ENCODE data around the gene EPHA8.
A peak's percentile ranks its signal among the peaks of the same experiment; 100 is the strongest.

The EPHA8 gene

DNA sequence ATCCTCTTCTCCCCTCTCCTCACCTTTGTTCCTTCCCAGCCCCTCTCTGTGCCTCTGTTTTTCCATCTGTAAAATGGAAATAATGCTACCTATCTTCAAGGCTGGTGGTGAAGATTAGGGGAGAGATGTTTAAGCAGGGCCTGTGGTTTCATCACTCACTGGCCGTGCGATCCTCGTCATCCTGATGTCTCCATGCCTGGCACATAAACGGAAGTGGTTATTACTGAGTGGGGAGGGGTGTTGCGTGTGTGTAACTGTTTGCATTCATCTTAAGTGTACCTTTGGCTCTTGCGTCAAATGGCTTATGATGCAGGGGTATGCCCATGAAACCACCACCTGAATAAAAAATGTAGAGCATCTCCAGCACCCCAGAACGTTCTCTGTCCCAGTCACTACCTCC lies 56.0 kb downstream of the EPHA8 start:
- no peak for DNase-seq (ENCODE audit: low spot score)

DNA sequence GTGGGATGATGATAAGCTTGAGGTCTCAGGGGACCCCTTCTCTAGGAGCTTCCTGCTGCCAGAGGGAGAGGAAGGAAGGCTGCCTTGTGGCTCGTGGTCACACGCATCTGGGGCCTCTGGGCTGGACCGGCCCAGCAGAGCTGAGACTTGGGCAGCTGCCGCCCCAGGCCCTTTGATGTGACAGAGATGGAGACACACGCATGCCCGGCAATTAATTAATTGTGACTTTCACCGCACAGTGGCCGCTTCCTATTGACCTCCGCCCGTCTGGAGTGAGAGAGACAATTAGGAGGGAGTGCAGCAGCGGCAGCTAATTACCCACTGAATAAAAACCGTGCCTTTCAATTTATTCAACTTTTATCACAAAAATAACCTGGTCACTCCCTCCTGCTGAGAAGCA lies 56.5 kb downstream of the EPHA8 start:
- no peak for DNase-seq (ENCODE audit: low spot score)

DNA sequence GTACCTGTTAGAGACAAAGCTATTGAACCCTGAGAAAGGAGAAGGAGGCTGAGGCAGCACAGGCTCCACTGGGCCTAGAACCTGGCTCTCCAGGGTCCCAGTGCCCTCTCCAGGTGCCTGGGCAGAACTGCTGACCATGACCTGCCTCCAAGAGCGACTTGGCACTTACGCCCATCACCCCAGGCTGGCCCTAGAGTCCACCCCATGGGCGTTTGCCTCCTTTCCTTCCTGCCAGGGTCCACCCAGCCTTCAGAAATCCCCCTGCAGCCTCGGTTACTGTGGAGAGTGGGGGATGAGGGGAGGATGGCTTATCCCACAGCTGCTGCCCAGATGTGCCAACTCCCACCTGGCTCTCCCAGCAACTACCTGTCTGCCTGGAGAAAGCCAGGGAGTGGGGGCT lies 58.5 kb downstream of the EPHA8 start:
- DNase-seq (ENCODE audit: low spot score), result no peak

DNA sequence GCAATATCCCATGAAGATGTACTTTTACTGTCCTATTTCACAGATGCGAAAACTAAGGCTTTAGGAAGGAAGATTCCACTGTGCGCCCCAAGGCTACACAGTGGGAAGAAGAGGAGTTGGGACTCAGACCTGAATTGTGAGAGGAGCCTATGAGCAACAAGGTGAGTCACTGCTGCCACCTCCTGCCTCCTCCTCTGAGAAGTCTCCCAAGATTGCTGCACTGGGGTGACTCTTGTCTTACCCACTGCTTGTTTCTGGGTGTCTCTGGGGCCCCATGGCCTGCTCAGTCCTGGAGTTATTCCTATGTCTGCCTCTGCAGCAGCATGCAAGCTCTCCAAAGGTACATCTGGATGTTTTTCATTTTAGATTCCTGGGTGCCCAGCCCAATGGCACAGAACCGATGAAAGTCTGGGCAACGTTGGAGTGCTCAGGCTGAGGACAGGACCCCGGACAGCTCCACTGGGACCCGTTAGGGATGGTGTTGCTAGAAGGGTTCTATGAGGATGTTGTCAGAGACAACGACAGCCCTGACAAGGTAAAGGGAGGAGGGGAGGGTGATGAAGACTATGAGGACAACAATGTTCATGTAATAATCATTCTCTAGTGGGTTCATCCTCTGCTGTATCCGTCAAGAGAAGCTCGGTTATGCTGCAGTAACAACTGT lies 62.1 kb downstream of the EPHA8 start:
- DNase-seq (ENCODE audit: low spot score), result no peak

DNA sequence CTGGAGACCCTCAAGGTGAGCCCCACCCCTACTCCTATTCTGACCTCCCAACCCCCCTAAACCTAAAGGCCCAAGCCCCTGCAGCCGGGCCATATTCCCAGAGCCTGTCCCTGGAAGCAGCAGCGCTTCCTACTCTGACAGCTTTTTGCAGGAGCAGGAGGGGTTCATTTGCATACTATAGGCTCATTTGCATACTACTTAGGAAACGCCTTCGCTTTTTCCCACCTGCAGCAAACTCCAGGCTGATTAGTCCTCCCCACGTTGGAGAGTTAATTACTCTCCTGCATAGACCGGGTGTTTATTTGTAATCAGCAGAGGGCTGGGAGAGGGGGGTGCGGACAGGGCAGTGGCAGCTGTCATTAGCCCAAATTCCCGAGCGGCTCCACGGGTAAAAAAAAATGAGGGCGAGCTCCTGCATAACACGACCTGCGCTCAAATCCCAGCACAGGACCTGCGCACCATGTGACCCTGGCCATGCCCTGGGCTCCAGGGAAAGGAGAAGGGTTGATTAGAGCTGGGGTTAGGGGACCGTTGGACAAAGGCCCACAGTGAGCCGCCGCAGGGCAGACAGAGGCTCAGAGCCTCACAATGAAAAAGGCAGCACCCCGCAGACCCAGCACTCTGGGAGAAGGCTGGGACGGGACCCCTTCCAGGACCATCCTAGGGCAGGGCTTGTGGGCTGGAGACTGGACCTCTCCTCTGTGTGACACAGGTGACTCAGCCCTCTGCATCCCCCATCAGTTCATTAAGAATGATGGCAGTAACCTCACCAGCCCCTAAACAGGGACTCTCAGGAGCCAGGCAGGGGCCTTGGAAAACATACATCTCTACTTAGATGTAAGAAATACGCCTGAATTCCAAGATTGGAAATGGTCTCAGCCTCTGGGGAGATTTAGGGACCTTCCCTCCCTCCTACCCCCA lies 63.2 kb downstream of the EPHA8 start:
- no peak for DNase-seq (ENCODE audit: low spot score)

DNA sequence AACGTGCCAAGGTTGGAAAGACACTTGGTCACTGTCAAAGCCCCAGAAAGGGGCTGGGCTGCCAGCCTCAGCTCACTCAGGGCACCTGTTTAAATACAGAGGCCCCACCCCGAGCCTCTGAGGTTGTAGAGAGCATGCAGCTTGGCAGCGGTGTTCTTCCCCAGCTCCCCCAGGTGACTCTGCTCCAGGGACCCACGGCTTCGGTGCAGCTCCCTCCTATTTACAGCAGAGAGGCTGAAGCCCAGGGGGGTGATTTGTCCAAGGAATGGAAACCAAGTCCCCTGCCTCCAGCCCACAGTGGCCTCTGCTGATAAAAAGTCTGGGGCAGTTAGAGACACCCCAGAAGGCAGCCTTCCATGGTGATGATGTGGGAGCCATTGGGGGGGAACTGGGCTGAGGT lies 64.0 kb downstream of the EPHA8 start:
- no peak for DNase-seq (ENCODE audit: low spot score)

DNA sequence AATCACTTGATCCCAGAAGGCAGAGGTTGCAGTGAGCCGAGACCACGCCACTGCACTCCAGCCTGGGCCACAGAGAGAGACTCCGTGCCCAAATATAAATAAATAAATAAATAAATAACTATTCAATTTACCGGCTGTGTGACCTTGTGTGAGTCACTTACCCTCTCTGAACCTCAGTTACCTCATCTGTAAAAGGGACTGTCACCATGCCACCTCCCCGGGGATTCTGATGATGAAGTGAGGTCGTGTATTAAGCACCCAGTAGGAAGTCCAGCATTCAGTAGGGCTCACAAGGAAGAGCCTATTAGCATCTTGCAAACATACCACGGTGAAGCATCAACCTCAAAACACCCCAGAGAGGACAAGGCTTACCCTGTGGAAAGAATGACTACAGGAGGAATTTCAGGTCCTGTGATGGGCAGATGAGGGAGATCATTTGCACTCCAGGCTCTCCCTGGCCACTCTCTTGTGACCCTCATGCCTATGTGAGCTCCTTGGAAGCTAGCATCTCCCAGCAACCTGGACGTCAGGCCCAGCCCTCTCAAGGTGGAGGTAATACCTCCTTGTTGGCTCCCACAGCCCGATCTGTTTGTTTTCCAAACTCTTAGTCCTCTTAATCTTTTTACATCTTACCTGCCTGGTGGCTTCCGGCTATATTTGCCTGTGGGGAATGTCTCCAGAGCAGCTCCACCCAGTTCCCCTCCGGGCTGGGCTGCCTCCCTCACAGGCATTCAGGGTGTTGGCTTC lies 65.6 kb downstream of the EPHA8 start:
- no peak for DNase-seq (ENCODE audit: low spot score)

DNA sequence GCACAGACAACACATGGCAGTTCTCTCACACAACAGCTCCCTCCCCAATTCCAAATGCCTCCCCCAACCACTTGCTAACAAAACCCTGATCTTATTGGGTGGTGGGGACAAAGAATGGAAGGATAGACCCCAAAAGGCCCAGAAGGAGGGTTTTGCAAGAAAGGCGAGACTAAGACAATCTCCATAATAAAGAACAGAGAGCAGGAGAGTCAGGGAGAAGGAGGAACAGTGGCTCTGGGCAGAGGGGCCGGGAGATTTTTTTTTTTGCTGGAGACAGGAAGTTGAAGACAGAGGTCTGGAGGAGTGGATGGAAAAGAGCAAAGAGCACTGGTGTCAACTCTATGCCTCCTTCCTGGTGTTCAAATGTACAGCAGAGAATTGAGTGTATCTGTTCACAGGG lies 66.6 kb downstream of the EPHA8 start:
- DNase-seq (ENCODE audit: low spot score), result no peak

DNA sequence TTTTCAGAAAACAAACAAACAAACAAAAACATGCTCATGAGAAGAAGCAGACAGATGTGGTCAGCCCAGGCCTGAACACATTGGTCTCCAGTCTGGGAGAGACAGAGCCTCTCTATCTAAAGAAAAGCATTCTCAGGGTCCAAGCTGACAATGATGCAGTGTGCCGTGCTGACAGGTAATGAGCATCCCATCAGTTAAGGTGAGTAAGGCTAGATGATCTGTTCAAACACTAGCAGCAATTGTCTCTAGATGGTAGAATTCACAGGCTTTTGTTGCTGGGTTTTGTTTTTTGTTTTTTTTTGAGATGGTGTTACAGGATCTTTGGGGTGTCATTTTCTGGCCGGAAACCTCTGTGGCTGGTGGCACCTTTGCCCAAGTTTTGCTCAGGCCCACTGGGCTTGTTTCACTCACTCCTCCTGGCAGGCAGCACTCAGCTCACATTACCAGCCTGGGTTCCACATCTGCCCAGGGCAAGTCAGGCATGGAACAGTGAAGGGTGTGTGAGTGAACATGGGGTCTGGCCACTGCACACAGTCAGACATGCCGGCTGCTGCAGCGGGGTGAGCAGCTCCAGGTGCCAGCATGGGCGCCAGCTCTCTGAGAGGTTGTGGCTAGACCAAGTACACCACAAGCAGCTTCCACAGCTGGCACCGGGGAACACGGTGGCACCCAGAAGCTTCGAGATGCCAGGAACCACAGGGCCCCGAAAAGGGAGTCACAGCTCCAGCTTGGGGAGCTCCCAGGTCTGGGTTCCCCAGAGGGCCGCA lies 70.6 kb downstream of the EPHA8 start:
- DNase-seq (ENCODE audit: low spot score), result no peak

DNA sequence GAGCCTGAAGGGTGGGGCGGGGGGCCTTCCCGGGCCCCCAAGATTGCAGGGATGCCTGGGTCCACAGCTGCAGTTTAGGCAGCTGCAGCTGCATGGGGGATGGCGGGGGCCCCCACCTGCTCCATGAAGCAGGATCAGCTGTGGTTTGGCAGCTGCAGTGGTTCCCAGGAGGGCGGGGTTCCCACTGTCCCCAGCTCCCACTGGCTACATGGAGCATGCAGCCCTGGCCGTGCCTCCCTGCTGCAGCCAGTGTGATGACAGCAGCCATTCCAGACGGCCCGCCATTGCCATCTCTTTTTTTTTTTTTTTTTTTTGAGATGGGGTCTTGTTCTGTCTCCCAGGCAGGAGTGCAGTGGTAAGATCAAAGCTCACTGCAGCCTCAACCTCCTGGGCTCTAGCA lies 72.1 kb downstream of the EPHA8 start:
- DNase-seq (ENCODE audit: low spot score), result no peak

DNA sequence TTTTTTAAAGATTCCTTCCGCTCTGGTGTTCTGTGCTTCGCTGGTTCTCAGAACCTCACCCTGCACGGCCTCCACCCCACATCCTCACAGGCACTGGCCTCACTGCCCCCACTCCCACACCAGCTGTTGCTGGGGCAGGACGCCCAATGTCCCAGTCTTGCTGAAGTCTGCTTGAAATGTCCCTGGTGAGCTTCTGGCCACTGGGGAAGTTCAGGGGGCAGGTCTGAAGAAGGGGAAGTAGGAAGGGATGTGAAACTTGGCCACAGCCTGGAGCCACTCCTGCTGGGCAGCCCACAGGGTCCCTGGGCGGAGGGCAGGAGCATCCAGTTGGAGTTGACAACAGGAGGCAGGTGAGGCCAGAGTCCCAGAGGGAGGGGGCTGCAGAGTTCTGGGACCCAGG lies 73.1 kb downstream of the EPHA8 start, which contains the start of gene C1QA:
C1QA (plus strand) TSS at position 276 of the 400 bp plus-strand sequence. CDS start 989 bp downstream, outside the sequence.
- DNase-seq (ENCODE audit: low spot score), result no peak

DNA sequence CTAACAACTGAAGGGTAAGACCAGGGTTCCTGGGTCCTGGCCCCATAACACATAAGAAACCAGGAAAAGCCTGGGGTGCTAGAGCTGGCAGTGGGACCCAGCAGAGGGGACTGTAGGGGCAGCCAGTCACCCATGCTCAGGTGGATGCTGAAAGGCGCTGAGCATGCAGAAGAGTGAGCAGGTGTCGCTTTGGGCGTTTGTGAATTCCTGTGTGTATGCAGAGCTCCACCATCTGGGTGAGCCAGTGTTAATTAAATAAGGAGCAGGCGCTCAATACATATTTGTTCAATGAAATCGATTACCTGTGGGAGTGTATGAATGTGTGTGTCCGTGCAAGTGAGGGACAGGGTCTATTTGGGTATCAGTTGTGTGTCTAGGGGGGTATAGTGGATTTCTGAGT lies 73.6 kb downstream of the EPHA8 start:
- no peak for DNase-seq (ENCODE audit: low spot score)

DNA sequence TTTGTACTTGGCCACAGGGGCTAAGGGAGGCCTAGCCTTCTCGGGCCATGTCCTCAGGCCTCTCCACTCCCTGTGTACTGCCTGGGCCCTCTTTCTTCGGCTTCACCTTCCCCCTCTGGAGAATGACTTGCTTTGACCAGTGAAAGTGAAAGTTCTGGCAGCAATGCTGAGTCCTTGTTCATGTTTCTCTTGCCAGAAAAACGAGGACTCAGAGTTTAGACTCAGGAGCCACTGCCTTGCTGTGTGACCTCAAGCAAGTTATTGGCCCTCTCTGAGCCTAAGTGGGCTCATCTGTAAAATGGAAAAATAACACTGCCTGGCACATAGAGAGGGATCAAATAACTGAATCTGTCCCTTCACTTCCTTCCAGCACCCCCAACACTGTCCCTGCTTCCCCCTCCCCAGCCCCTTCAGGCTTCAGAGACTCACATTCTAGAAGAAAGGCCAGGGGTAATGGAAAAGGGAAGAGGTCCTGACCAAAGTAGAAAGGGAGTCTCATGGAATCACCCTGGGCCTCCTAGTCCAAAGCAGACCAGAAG lies 74.7 kb downstream of the EPHA8 start:
- DNase-seq (ENCODE audit: low spot score), result no peak

DNA sequence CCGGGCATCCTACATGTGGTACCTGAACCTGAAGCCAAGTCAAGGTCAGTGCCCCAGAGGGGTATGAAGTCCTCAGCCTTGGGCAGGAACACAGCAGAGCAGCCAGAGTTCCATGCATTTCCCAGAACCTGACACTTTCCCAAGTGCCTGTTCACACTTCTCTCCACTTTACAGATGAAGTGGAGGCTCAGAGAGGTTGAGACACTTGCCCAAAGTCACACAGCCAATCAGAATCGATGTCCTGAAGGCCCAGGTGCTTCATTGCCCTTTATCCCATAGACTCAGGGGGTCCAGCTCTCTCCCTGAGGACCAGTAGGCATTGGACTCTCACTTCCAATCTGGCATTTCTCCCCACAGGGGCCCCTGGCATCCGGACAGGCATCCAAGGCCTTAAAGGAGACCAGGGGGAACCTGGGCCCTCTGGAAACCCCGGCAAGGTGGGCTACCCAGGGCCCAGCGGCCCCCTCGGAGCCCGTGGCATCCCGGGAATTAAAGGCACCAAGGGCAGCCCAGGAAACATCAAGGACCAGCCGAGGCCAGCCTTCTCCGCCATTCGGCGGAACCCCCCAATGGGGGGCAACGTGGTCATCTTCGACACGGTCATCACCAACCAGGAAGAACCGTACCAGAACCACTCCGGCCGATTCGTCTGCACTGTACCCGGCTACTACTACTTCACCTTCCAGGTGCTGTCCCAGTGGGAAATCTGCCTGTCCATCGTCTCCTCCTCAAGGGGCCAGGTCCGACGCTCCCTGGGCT lies 75.4 kb downstream of the EPHA8 start:
- DNase-seq (ENCODE audit: low spot score), result no peak

DNA sequence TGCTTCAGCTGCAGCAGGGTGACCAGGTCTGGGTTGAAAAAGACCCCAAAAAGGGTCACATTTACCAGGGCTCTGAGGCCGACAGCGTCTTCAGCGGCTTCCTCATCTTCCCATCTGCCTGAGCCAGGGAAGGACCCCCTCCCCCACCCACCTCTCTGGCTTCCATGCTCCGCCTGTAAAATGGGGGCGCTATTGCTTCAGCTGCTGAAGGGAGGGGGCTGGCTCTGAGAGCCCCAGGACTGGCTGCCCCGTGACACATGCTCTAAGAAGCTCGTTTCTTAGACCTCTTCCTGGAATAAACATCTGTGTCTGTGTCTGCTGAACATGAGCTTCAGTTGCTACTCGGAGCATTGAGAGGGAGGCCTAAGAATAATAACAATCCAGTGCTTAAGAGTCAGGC lies 76.0 kb downstream of the EPHA8 start:
- peak; percentile 11 for DNase-seq (ENCODE audit: low spot score)

DNA sequence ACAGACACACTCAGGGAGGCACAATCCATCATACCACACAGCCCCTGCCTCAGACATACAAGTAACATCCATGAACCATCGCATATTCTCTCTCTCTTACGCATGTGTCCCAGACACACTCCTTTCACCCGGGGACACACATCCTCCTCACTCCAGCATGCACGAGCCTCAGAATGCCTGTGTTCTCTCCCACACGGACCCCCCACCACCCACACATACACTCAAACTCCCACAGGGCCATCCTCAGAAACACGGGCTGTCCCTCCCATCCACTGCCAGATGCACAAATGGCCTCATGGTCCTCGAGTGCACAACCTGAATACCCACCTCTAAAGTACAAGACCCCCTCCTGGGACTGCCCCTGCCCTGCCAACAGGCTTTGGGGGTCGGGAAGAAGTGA lies 78.0 kb downstream of the EPHA8 start:
- no peak for DNase-seq (ENCODE audit: low spot score)

DNA sequence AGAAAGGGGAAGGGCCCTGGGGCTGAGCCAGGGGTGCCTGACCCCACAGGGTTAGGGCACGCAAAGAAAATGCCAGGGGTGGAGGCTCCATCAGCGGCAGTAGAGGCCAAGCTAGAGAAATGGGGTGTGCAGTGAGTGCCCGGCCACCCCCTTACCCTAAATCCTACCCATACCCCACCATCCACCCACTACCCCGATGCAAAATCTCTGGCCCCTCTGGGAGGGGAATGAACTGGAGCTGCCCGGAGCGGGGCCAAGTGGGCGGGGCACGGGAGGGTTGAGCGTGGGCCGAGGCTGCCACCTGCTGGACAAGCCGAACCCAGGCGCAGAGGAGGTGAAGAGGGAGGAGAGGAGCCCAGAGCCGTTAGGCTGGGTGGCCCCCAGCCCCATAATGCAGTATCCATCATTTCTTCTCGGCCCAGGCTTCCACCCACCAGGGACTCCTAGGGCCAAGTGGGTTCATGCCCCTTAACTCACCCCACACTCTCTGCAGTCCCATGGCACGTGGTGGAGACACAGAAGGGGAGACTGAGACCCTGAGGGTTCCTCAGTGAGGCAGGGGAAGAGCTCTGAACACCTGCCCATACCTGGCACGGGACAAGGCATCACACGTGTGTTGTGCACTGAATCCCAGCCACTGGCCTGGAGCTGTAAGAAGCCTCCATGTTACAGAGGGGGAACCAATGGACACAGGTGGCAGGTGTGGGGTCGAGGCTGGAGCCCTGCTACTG lies 78.8 kb downstream of the EPHA8 start:
- peak; percentile 50 for DNase-seq (ENCODE audit: low spot score)

DNA sequence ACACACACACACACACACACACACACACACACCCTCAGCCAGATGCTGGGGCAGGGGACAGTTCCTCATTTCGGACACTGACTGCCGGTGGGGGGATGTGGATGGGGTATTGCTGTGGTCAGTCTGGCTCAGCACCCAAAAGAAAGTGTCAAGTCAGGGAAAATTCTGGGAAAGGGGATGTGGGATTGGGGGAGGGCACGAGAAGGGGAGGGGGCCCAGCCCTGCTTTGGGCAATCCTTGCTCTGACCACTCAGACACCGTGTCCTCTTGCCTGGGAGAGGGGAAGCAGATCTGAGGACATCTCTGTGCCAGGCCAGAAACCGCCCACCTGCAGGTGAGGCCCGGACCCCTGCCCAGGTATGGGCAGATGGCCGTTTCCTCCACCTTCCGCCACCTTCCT lies 80.1 kb downstream of the EPHA8 start, which contains the start of gene C1QC:
C1QC (plus strand) TSS at position 253 of the 400 bp plus-strand sequence. CDS start 391 bp downstream, outside the sequence.
- DNase-seq (ENCODE audit: low spot score), result no peak

DNA sequence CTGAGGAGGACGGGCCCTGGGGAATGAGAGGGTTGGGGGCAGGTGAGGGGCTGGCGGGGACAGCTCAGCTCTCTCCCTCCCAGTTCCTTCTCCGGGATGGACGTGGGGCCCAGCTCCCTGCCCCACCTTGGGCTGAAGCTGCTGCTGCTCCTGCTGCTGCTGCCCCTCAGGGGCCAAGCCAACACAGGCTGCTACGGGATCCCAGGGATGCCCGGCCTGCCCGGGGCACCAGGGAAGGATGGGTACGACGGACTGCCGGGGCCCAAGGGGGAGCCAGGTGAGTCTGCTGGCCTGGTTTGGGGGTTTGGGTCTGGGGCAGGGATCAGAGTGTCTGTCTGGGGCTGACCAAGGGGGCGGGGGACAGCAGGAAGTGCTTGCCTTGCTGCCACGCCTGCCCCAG lies 80.6 kb downstream of the EPHA8 start:
- DNase-seq (ENCODE audit: low spot score), result no peak

DNA sequence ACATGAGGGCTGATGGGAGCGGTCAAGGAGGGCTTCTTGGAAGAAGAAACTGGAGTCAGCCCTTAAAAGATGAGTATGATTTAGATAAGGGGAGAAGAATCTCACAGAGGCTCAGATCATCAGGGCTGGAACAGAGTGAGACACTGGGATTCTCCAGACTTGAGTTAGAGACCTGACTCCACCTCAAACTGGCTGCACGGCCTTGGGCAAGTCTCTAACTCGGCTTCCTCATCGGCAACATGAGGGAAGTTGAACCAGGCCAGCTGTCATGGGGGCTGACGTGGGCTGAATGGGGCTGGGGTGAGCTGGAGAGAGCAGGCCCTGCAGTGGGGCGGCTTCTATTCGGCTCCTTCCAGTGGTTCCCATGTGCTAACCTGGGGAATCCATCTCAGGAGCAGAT lies 82.6 kb downstream of the EPHA8 start:
- no peak for DNase-seq (ENCODE audit: low spot score)

All from kidney tubule cell (primary cell).